HG03103 (cell line): ENCODE data around the gene FLCN.
"Not testable (repeated sequence)": the region's sequence is repeated elsewhere in the genome, so short reads cannot be mapped to it uniquely, and the experiment has no call there.

Experiments
- ATAC-seq: cut with Tn5 transposase; IDR thresholded peaks from one replicate; pipeline ENCODE4 v1.9.1; 2021; ENCODE audit warnings: low read depth; ENCODE audit not compliant: unreplicated experiment

FLCN gene, protein sequence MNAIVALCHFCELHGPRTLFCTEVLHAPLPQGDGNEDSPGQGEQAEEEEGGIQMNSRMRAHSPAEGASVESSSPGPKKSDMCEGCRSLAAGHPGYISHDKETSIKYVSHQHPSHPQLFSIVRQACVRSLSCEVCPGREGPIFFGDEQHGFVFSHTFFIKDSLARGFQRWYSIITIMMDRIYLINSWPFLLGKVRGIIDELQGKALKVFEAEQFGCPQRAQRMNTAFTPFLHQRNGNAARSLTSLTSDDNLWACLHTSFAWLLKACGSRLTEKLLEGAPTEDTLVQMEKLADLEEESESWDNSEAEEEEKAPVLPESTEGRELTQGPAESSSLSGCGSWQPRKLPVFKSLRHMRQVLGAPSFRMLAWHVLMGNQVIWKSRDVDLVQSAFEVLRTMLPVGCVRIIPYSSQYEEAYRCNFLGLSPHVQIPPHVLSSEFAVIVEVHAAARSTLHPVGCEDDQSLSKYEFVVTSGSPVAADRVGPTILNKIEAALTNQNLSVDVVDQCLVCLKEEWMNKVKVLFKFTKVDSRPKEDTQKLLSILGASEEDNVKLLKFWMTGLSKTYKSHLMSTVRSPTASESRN

DNA sequence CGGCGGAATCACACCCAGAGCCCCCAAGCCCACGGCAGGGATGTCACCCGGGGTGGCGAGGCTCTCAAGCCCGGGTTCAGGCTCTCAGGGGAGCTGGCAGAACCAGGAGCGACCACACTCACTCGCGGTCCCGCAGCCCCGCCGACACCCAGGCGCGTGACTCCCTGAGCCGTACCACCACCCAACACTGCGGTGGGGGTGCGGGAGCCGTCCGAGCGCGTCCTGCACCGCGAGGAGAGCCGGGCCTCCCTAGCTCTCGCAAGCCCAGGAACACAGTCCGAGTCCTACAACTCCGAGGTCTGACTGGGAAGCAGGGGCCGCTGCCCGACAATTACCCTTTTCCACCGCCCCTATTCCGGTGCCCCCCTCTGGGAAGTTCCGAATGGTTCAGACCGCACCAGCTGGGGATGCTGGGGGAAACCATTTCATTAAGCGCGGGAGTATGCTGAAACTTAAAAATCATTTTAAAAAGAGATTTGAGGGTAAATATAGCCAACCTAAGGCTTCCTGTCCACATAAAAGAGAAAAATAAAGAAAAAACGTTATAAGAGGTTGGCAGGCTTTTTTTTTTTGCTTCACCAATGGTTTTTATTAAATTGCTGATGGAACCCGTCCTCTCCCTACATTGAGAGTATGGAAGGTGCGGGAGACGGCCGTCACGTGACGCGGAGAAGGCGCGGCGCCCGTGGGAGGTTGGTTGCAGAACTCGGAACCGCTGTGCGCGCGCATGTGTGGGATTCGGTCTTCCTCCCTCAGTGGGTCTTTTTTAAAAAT lies at the start of gene FLCN:
Gene FLCN, minus strand, starts transcription at position 143 of the 774 bp plus-strand sequence. CDS start 9,031 bp downstream, outside the sequence.
- peak; percentile 69 for ATAC-seq

DNA sequence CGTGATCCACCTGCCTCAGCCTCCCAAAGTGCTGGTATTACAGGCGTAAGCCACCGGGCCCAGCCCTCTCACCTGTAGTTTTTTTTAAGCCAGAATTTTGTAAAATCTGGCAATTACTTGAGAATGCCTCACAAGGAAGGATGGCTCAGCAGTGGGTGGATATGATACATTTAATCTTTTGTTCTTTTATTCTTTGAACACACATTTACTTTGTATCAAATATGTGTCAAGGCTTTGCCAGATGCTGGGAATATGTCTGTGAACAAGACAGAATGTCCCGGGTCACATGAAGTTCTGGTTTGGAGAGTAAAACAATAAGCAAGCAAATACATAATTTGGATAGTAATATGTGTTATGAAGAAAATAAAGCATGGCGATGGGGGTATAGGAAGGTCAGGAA lies 49.0 kb upstream of the FLCN start:
- ATAC-seq = no peak

DNA sequence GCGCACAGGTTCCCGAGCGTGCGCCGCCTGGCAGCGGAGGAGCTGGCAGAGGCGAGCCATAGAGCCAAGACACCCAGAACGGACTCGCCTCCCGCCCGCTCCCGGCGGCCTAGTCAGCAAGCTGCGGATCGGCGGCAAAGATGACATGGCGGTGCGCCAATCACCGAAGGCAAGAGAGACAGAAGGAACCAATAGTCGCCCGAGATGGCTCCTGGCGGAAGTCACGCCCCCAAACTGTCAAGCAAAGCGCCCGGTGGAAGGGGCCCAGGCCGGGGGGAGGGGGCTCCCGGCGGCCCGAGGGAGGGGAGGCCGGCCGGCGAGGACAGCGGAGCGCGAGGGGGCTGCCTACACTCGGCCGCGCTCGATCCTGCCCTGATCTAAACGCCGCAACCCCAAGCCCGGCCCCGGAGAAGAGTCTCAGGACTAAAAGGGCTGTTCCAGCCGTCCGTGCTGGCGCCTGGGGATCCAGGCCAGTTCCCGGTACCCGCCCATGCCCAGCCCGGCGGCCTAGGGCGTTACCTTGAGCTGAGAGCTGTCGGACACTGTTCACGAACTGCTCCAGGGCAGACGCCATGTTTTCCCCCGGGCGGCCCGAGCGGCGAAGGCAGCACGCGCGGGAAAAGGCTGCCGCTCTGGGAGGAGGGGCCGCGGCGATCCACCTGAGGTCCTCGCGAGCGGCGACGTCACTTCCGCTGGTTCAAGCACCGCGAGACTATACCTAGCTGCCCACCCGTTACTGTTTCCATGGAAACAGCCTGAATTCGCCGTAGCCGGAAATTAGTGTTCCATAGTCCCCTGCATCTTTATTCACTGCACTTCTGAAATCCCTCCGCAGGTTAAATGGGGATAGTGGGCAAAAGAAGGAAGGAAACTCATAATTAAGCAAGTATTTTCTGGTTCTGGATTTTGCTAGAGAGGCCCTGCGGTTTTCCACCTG lies 43.9 kb upstream of the FLCN start, which contains the start of gene COPS3:
Gene COPS3, minus strand, starts transcription at position 634 of the 937 bp plus-strand sequence. Its CDS starts 60 bp downstream, at position 574.
- peak; percentile 82 for ATAC-seq

DNA sequence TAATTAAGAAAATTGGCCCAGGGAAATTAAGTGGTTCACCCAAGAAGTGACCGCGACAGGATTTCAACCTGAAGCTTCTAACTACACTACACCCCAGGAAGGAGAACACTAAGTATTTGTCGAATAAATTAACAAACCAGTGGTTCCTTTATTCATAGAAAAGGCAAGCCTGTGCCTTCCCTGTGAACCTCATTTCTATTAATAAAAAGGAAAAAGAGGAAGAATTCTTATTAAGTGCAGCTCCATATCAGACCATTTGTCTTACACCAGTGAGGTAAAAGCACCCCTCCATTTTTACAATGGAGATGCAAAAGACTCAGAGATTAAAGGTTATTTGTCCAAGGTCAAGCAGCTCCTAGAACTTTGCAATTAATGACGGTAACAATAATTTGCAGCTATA lies 42.3 kb upstream of the FLCN start:
- ATAC-seq = no peak

DNA sequence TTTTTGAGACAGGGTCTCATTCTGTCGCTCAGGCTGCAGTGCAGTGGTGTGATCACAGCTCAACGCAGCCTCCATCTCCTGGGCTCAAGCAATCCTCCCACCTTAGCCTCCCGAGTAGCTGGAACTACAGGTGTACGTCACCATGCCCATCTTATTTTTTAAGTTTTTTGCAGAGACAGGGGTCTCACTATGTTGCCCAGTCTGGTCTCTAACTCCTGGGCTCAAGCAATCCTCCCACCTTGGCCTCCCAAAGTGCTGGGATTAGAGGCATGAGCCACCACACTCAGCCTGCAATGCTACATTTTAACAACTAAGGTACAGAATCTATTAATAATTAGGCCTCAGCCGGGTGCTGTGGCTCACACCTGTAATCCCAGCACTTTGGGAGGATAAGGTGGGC lies 40.5 kb upstream of the FLCN start:
- not testable (repeated sequence) for ATAC-seq

DNA sequence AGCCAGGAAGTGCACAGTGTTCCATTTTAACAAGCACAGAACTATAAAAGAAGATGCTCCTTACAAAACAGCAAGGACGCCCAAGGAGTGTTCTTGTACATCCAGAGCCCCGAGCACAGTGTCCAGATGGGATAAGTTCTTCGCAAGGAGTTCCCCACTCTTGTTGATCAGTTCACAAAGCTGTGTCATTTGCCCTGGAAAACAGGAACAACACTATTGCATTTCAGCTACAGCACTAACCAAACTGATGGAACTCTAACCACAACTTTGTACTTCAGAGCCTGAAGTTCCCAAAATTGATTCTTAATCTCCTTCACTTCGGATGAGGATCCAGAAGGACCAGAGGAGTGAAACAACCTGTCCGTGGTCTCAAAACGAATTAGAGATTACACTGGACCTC lies 39.0 kb upstream of the FLCN start:
- no peak for ATAC-seq

DNA sequence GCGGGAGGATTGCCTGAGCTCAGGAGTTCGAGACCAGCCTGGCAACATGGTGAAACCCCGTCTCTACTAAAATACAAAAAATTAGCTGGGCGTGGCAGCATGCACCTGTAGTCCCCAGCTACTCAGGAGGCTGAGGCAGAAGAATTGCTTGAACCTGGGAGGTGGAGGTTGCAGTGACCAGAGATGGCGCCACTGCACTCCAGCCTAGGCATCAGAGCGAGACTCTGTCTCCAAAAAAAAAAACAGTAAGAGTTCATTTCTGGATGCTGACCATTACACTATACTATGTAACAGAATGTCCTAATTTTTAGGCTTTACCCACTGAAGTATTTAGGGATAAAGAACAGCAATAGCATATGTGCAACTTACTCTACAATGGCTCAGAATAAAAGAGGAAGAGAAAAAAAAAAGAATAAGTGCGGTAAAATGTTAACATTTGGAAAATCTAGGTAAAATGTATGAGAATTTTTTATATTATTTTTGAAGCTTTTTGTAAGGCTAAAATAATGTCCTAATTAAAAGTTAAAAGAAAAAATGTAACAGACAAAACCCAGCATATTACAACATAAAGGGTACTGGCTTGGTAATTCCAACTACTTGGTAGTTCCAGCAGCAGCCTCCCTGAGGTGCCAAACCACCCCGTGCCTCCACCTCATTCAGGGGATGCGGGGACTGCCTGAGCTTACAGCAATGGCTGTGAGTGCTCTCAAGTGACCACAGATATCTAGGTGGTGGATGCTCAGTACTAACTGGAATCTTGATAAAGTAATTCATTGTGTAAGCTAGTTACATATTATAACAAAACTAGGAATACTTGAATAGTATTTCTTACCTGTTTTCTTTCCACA lies 33.2 kb upstream of the FLCN start:
- ATAC-seq = no peak

DNA sequence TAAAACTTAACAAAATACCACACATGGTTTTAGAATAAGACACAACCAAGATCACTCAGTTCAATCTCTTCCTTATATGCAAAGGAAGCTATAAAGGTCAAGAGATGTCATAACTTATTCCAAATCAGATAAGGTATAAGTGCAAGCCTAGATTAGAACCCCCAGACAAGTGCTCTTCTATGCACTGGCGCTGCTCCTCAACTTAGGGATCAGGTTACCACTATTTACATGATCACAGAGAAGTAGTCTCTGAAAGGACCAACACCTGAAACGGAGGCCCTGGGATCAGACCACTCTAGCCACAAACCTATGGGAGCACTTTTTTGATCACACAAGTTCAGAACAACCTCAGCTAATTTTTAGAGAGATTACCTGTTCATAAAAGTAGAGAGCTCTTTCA lies 27.5 kb upstream of the FLCN start:
- ATAC-seq = no peak

DNA sequence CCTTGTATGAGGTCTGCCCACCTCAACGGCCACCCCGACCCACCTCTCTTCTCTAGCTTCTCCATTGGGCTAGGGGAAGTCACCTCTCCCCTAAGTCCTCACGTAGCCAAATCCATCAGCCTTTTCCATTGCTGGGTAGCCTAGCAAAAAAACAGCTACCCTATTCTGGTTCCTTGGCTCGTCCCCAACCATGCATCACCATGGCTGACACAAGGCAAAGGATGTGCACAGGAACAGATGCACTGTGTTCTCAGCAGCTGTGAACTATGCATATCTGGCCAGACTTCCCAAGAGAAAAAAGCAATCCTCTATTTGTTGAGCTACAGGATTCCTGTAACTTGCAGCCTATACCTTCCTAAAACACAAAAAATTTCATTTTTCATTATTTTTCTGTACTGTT lies 22.0 kb upstream of the FLCN start:
- no peak for ATAC-seq

DNA sequence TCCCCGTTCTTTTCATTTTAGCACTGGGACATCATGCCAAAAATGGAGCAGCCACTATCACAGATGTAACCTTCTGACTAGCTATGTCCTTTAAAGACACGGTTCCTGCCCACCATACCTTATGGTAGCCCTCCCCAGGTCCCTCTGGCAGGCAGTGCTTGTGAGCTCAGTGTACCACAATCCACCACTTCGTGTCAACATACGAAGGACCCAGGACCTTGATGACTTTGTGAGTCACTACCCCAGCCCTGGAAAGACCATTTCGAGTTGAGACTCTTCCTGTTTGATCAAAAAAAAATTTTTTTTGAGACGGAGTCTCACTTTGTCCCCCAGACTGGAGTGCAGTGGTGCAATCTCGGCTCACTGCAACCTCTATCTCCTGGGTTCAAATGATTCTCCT lies 21.0 kb upstream of the FLCN start:
- no peak for ATAC-seq

DNA sequence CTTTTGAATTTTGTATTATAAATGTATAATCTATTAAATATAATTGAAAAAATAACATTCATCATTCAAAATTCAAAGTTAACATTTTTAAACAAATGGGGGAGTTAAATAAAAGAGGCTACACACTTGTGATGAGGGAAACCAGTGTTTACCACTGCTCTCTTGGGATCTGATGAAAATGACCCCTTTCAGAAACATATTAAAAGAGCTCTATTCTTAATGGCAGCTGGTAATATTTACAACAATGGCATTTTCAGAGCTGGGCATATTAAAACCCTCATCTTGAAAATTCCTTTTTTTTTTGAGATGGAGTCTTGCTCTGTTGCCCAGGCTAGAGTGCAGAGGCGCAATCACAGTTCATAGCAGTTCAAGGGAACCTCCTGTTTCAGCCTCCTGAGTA lies 19.3 kb upstream of the FLCN start:
- ATAC-seq = no peak

DNA sequence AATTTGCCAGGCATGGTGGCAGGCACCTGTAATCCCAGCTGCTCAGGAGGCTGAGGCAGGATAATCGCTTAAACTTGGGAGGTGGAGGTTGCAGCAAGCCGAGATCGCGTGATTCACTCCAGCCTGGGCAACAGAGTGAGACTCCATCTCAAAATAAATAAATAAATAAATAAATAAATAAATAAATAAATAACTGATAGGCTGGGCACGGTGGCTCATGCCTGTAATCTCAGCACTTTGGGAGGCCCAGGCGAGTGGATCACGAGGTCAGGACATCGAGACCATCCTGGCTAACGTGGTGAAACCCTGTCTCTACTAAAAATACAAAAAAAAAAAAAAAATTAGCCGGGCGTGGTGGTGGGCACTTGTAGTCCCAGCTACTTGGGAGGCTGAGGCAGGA lies 18.7 kb upstream of the FLCN start:
- not testable (repeated sequence) for ATAC-seq

DNA sequence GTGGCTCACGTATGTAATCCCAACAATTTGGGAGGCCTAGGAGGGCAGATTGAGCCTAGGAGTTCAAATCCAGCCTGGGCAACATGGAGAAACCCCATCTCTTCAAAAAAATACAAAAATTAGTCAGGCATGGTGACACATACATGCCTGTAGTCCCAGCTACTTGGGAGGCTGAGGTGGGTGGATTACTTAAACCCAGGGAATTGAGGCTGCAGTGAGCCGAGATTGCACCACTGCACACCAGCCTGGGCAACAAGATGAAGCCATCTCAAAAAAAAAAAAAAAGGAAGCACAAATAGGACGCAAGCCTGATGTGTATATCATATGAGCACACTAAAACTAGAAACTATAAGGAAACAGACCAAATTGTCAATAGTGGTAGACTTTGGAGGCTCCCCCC lies 17.1 kb upstream of the FLCN start:
- no peak for ATAC-seq

DNA sequence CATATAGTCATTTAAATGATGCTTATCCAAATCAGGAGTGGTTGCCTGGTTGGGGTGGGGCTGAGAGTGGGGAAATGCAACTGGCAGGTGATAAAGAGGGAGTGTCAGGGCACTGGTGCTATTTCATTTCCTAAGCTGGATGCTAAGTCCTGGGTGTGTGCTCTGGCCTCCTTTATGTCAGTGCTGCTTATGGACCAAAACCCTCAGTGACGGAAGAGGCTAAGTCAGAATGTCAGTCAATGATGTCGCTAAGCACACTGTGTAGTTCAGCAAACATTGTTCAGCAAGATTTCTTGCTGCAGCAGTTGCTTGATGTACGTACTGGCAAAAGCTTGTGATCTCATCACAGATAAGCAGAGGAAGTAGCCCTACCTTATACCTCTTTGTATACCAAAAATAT lies 16.4 kb upstream of the FLCN start:
- no peak for ATAC-seq

DNA sequence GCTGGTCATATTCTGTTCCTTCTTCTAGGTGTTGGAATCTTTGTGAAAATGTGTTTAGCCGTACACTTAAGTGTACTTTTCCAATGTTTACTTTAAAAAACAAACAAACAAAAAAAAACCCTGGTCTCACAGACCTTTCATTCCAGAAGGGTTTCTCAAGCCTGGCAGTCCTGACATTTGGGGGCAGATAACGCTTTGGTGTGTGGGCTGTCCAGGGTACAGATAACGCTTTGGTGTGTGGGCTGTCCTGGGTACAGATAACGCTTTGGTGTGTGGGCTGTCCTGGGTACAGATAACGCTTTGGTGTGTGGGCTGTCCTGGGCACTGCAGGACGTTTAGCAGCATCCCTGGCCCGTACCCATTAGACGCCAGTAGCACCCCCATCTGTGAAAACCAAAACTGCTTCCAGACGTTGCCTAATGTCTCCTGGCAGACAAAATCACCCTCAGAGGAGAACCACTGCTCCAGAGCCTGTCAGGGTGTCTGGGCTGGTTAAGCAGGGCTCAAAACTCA lies 15.2 kb upstream of the FLCN start:
- ATAC-seq = no peak

DNA sequence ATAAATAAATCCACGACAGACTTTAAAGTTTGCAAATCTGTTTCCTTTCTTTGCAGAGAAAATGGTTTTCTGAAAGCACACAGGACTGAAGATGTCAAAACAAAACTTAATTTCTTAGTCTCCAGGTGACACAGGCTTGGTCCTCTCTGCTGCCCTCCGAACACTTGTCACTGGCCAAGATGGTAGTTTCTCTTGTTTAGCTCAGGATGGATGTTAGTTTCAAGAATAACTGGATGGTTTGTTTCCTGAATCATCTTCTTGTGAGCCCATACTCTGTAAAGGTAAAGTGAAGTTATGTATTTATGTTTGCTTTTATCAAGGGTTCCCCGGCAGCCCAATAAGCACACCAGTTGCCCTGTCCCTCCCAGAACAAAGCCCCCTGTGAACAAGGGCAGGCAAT lies 9.9 kb upstream of the FLCN start:
- ATAC-seq = no peak

DNA sequence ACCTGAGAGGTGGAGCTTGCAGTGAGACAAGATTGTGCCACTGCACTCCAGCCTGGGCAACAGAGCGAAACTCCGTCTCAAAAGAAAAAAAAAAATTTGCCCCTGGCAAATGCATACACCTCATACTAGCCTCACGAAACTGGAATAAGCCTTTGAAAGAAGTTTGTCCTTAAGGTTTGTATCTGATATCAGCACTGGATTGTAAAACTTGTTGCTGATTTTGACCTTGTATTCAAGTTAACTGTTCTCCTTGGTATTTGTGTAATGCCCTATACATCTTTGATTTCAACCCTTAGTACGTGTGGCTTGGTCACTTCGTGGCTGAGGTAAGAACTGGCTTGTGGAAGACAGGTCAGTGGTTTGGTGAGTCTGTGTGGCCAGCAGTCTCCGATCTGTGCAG lies 6.2 kb upstream of the FLCN start:
- no peak for ATAC-seq

DNA sequence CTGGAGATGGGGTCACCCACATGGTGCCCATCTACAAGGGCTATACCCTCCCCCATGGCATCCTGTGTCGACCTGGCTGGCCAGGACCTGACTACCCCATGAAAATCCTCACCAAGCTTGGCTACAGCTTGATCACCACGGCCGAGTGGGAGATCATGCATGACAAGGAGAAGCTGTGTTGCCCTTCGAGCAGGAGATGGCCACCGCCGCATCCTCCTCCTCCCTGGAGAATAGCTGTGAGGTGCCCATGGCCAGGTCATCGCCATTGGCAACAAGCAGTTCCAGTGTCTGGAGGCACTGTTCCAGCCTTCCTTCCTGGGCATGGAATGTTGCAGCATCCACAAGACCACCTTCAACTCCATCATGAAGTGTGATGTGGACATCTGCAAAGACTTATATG lies 5.3 kb upstream of the FLCN start:
- ATAC-seq = no peak

DNA sequence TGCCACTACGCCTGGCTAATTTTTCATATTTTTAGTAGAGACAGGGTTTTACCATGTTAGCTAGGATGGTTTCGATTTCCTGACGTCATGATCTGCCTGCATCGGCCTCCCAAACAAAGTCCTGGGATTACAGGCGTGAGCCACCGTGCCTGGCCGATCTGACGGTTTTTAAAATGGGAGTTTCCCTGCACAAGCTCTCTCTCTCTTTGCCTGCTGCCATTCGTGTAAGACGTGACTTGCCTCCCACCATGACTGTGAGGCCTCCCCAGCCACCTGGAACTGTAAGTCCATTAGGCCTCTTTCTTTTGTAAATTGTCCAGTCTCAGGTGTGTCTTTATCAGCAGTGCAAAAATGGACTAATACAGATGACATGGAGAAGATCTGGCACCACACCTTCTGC lies 4.7 kb upstream of the FLCN start:
- ATAC-seq = no peak
